Stimulated activated CD8-positive, alpha-beta memory T cell treated with anti-CD3 and anti-CD28 coated beads, Interleukin-15, amount 100 ng/mL, for 48 hours (primary cell): ENCODE data around the gene DAPL1.
"Not testable (repeated sequence)": the region's sequence is repeated elsewhere in the genome, so short reads cannot be mapped to it uniquely, and the experiment has no call there.

Experiments
- DNase-seq, 2 donors: peaks; one replicate each; pipeline ENCODE4 v3.0.0-alpha.2; 2020; ENCODE audit warnings: low read depth in 2 of 2

DAPL1 gene

GRCh38 chr2:158822193-158822592 lies 27.1 kb downstream of the DAPL1 start:
- DNase-seq: no peak

- no peak for DNase-seq
Measured at GRCh38 chr2:158823486-158824237, 28.5 kb downstream of the DAPL1 start.

GRCh38 chr2:158825021-158825420 lies 29.9 kb downstream of the DAPL1 start:
- no peak for DNase-seq

GRCh38 chr2:158826965-158827364 lies 31.8 kb downstream of the DAPL1 start:
- DNase-seq: no peak

GRCh38 chr2:158828378-158829164 lies 33.5 kb downstream of the DAPL1 start:
- no peak for DNase-seq

- no peak for DNase-seq
Measured at GRCh38 chr2:158829167-158829566, 34.0 kb downstream of the DAPL1 start.

- no peak for DNase-seq
Measured at GRCh38 chr2:158830201-158830600, 35.1 kb downstream of the DAPL1 start.

GRCh38 chr2:158835431-158835830 lies 40.3 kb downstream of the DAPL1 start:
- no peak for DNase-seq

GRCh38 chr2:158837645-158838044 lies 42.5 kb downstream of the DAPL1 start:
- no peak for DNase-seq

- no peak for DNase-seq
Measured at GRCh38 chr2:158841850-158842249, 46.7 kb downstream of the DAPL1 start.

GRCh38 chr2:158845444-158845843 lies 50.3 kb downstream of the DAPL1 start:
- no peak for DNase-seq

GRCh38 chr2:158845859-158846258 lies 50.7 kb downstream of the DAPL1 start:
- DNase-seq: no peak

GRCh38 chr2:158847526-158847925 lies 52.4 kb downstream of the DAPL1 start:
- DNase-seq: not testable (repeated sequence)

- DNase-seq: not testable (repeated sequence)
Measured at GRCh38 chr2:158848031-158848970, 53.2 kb downstream of the DAPL1 start.

- DNase-seq: not testable (repeated sequence)
Measured at GRCh38 chr2:158860179-158860578, 65.1 kb downstream of the DAPL1 start.

GRCh38 chr2:158861626-158862025 lies 66.5 kb downstream of the DAPL1 start:
- DNase-seq: not testable (repeated sequence)

- not testable (repeated sequence) for DNase-seq
Measured at GRCh38 chr2:158865469-158865868, 70.4 kb downstream of the DAPL1 start.
